Globus pallidus (tissue), 1 donor: Measurements from ENCODE around the gene LOXL3.

Source experiments
- DNase-seq: peaks from one replicate; pipeline ENCODE4 v3.0.0-alpha.2; 2015; ENCODE audit warnings: low spot score

LOXL3 gene

GRCh38 chr2:74526649-74527230 lies 27.0 kb downstream of the LOXL3 start:
- no peak for DNase-seq

DNA sequence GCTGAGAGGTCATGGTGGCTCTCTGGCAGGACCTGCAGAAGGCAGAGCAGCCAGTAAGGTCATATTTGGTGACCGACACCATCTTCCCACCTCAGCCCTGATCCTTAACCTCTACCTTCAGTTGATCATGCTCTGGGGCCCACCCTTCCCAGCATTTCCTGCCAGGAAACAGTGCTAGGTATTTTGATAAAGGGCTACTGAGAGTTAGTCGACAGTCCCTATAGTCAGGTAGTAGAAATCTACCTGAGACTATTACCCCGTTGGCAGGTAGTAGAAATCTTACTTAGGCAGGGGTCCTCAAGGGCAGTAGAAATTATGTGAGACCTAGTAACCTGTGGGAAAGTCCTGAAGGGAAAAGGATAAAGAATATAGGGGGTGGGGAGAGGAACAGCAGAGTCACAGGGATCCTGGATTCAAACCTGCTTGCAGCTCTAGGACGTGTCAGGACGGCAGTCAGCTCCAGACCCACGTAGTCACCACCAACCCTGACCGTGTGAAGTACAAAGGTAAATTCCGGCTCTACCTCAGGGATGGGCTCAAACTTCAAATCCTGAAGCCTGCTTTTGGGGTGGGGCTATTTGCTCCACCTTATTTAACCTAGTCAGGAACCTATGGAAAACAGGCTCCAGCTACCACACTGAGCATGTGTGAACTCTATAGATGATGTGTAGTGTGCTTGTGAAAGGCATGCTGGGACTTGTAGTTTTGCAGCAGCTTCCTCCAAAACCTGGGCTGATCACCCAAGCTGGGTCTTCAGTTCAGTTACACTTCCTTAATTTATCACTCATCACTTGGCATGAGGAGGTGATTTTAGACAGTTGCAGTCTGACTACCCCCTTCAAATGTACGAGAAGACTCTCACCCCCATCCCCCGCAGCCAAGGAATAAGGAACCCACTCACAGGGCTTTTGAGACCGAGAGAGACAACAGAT lies 27.8 kb downstream of the LOXL3 start, which contains the start of gene DQX1:
DQX1 (minus strand) TSS at position 515 of the 932 bp plus-strand sequence; CDS start at position 13, 502 bp downstream.
- DNase-seq: no peak

DNA sequence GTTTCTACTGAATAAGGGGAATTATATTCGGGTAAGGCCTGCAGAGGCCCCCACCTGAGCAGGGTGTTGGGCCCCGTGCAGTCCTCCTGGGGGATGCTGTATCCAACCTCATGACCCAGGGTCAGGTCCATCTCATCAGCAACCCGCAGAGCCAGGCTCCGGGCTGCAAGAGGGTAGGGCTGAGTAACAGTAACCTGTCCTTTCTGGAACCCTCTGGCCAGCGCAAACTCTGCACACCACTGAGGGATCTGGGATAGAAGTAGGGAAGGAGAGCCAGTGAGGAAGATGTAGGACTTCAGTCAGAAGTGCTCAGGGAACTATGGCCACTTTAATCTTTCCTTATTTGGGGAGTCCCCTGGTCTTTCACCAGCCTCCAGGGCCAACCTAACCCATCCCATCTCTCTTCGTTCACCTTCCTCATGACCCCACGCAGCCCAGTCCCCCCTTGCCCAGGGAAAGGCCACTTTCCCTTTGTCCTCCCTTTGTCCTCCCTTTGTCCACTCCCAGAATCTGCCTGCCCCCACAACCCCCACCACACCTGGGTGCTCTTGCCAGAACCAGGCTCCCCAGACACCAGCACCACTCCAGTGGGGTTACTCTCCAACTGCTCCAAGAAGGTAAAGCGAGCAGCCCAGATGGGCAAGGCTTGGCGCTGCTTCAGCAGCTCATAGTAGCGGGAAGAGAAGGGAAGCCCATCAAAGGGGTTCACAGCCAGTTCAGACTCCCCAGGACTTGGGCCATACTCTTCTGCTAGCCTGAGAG lies 28.6 kb downstream of the LOXL3 start:
- DNase-seq: no peak

- no peak for DNase-seq
Measured at GRCh38 chr2:74524005-74524404, 29.7 kb downstream of the LOXL3 start.

GRCh38 chr2:74522516-74522915 lies 31.2 kb downstream of the LOXL3 start:
- DNase-seq: no peak

DNA sequence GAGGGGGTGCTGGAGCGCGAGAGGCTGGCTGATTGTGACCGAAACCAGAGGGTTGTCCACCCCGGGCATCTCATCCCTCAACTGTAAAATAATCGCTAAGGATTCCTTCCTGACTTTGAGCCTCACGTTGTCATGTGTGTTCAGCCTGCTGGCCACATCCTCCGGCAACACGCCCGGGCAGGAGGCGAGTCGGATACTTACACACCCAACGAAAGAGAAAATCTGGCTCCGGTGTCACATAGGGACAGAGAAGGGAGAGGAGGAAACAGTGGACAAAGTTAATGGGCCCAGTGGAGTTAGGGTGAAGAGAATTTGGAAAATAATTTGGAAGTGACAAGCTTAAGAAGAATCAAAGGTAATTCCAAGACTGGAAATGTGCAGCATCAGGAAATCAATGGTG lies 37.1 kb downstream of the LOXL3 start:
- no peak for DNase-seq

DNA sequence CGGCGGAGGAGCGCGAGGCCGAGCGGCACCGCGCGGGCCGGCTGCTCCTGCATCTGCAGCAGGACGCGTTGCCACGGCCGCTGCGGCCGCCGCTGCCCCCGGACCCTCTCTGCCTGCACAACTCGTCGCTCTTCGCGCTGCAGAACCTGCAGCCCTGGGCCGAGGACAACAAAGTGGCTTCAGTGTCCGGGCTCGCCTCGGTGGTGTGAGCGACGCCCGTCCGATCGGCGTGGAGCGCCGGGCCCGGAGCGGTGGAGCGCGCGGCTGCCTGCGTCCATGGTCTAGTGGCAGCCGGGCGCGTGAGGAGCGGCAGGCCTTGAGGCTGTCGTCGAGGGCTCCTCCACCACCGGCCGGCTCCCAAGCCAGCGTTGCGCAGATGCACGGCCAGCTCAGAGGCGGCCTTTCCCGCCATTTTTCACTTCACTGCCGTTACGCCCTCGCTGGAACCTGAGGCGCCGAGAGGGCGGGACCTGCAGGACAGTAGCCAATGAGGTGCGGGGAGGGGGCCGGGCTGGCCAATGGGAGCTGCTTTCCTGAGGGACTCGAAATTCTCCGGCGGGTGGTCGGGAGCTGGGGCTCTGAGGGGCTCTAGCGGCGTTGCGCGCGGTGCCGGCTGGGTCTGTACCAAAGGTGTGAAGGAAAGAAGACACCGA lies 37.6 kb downstream of the LOXL3 start:
- peak; percentile 37 for DNase-seq

GRCh38 chr2:74515271-74515980 lies 38.3 kb downstream of the LOXL3 start:
- DNase-seq: no peak

DNA sequence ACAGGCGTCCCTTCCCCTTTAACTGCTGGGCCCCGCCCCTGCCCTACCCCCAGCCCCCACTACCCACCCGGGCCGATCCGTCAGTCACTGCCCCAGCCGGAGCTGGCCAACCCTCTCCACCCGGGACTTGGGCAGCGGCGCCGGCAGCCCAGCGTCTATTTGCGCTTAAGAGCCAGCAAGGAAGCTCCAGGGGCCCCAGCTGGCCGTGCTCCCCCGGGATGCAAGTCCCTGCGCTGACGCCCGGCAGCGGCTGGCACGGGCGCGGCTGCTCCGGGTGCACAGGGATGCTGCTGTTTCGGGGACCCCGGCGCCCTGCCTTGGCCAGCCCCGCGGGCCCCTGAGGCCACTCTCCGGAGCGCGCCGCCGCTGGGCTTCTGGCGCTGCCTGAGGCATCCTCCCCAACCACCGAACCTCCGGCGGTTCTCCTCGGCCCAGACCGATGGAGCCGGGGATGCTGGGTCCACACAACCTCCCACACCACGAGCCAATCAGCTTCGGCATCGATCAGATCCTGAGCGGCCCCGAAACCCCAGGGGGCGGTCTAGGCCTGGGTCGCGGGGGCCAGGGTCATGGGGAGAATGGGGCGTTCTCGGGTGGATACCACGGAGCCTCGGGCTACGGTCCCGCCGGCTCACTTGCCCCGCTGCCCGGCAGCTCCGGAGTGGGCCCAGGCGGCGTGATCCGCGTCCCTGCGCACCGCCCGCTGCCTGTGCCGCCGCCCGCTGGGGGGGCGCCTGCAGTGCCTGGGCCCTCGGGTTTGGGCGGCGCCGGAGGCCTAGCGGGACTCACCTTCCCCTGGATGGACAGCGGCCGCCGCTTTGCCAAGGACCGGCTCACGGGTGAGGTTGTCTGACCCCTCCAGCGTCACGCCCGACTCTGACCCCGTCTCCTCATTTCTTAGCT lies 39.1 kb downstream of the LOXL3 start, which contains the start of gene TLX2:
TLX2 (plus strand) TSS at position 83 of the 903 bp plus-strand sequence; CDS start at position 440, 357 bp downstream.
- DNase-seq: no peak

GRCh38 chr2:74513605-74514367 lies 40.0 kb downstream of the LOXL3 start:
- no peak for DNase-seq

DNA sequence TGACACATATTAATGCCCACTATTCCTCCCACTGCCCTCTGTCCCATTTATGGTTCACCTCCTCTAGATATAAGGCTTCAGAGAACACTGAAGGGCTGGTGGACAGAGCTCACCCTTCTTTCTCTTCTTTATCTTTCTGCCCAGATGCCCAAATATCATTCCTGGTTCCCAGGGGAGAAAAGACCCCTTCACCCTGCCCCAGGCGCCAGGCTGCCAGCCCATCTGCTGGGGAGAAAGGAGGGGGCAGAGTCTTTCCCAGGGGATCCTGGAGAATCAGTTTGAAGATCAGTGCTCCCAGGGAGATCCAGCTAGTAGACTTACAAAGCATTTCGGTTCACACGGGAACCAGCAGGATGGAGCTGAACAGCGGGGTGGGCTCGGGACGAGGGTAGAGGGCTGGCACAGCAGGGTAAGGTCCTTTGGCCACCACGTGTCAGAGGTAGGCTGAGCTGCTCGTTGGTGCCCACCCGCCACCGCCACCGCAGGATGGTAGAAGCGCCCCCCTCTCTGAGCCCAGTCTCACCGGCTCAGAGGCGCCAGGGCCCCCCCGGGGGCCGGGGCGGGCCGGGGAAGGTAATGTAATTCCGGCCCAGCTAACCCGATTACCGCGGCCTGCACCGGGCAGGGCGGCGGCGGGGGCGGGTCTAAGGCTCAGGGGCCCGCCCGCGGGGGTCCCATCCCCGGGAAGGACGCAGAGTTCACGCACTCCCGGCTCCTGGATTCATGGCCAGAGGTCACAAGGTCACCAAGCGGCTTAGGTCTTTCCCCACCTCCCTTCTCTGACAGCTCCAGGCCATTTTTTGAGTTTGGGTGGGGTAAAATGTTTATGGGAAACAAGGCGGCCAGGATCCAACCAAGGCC lies 40.8 kb downstream of the LOXL3 start:
- no peak for DNase-seq

DNA sequence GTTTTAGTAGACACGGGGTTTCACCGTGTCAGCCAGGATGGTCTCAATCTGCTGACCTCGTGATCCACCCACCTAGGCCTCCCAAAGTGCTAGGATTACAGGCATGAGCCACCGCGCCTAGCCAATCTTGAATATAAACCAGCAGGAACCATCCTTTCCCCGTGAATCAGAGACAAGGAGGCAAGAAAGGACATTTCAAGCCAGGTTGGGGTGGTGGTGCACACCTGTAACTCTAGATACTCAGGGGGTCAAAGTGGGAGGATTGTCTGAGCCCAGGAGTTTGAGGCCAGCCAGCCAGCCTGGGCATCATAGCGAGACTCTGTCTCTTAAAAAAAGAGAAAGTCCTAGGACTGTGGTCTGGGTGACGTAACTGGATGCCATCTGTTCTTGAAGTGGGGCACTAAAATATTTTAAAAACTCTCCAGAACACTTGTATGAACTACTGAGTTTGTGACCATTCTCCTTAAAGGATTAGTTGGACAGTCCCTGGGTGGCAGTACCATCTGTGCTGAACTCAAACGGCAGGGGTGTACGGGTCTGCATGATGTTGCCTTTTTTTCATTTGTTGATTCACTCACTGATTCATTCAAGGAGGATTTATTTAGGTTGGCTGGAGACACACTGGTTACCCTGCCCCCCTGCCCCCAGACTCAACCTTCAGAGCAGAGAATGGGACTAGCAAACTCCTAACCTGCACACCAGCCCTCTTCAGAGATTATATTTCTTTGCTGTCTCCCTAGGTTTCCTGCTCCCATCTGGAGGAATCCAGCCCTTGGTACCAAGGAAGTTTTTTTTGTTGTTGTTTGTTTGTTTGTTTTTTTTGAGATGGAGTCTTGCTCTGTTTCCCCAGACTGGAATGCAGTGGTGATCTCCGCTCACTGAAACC lies 42.4 kb downstream of the LOXL3 start:
- no peak for DNase-seq

DNA sequence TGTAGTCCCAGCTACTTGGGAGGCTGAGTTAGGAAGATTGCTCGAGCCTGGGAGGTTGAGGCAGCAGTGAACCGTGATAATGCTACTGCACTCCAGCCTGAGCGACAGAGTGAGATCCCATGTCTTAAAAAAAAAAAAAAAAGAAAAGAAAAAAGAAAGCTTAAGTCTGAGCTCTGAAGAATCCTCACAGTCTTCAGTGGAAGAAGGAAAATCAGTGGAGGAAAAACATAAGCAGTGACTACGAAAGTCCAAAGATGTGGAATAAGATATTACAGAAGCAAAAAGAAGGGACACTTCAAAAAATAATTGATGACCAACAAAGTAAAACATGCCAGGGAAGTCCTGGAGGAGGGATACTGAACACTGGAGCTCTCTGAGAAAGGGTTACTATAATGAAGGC lies 43.5 kb downstream of the LOXL3 start:
- DNase-seq: no peak

- no peak for DNase-seq
Measured at GRCh38 chr2:74507926-74508520, 45.7 kb downstream of the LOXL3 start.

DNA sequence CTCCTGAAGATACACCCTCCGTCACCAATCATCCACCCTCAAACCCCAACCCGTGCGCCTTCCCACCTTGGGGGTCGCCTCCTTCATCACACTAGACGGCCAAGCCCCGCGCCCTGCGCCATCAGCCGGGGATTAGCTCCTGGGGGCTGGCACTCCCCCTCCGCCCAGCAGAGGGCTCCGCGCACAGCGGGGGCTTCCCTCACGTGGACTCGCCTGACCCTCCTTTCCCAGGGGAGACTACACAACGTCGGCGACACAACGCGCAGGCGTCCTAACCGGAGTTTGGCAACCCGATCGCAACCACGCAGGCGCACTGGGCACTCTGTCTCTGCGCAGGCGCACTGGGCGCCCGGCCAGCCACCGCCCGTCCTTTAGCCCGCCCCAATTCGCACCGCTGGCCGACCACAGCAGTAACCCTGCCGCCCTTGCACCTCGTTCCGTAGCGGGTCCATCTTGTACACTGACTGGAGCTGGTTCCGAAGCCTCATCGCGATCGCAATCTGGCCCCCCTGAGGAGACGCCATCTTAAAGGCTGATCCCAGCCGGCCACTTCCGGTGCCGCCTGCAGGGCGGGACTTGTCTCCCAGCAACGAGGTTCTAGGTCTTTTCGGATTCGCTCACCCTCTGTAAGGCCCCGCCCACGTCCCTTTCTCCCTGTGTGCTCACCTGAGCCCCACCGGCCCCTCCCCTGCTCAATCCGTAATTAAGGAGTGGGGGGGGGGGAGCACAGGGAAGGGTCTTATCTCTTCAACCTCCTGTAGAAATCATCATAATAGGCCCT lies 46.4 kb downstream of the LOXL3 start, which contains the start of gene PCGF1:
PCGF1 (minus strand) TSS at position 551 of the 781 bp plus-strand sequence; CDS start at position 524, 27 bp downstream.
- DNase-seq: peak; percentile 97
